Stimulated activated CD8-positive, alpha-beta memory T cell treated with anti-CD3 and anti-CD28 coated beads, Interleukin-4, amount 100 ng/mL, for 24 hours (primary cell): Measurements from ENCODE around the gene KCNC4.

Source experiments
- DNase-seq: peaks from one replicate; pipeline ENCODE4 v3.0.0-alpha.2; 2020; ENCODE audit warnings: low read depth

Gene KCNC4

DNA sequence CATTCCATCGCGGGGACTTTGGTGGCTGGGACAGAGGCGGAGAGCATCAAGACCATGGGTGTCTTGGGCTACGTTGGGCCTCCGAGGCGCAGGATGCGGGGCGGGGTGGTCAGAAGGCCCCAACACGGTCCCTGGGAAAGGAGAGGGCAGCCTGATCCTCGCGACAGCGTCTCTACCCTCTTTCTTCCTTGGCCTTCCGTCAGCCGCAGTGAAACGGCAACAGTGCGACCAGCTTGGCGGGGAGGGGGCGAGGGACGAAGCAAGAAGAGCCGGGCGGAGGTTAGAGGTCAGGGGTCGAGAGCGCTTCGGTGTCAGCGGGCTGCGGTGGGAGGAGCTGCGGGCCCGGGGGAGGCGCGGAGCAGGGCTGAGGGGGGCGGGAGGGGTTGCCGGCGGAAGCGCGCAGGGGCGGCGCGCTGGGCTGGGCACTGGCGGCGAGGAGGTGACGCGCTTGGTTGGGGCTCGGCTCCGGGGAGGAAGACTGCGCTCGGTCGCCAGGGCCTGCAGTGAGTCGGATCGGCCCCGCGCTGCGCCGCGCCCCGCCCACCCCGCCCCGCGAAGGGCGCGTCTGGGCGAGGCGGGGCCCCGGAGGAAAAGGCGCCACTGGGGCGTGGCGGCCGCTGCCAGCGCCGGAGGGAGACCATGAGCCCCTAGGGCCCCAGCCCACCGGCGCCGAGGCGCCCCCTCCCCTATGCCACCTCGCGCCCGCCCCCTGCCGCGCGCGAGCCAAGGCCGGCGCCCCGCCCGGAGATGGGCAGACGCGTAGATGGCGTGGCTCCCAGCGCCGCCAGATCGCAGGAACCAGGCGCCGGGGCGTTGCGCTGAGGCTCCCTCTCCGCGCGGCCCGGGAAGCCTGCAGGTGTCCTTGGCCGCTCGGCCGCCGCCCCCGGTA lies at the start of gene KCNC4:
KCNC4 (plus strand) TSS at position 600 of the 889 bp plus-strand sequence. CDS start 1,186 bp downstream, outside the sequence.
- peak; percentile 87 for DNase-seq

DNA sequence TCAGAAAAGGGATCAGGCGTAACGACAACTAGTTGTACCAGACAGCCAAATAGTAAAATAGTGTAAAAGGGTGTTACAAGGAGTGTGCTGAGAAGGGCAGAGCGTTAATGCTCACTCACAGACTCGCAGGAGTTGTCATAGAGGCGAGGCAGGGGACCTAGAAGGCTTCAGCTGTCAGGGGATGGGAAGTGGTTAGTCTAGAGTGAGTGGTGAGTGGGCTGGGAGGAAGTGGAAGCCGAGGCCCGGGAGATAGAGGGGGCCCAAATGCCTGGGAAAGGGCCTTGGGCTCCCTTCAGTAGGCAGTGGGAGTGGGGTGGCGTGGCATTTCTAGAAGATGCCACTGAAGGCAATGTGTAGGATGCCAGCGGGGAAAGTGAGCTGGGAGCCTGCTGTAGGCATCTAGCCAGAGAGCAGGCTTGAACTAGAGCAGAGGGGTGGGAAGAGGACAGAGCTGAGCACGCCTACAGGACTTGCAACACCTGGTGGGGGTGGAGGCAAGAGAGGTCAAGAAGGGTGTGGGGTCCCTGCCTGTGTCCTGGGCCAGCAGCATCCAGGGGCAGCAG lies 49.5 kb upstream of the KCNC4 start:
- no peak for DNase-seq

DNA sequence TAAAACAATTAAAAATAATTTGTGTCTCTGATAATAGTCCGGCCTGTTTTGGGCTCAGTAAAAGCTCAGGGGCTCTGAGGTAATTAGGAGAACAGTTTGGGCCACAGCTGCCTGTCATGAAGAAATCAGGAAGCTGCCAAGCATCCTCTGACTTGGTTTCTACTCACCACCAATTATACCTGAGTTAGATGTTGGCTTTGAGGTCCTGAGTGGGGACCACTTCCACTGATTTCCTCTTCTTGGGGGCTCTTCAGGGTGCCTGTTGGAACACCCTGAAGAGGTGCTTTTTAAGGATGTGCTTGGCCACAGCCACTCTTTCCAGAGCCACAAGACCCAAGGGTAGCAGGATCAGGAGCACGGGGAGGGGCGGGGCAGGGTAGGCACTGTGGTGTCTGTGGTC lies 48.9 kb upstream of the KCNC4 start:
- no peak for DNase-seq

- no peak for DNase-seq
Observed at GRCh38 chr1:110161849-110162248, 48.3 kb upstream of the KCNC4 start.

DNA sequence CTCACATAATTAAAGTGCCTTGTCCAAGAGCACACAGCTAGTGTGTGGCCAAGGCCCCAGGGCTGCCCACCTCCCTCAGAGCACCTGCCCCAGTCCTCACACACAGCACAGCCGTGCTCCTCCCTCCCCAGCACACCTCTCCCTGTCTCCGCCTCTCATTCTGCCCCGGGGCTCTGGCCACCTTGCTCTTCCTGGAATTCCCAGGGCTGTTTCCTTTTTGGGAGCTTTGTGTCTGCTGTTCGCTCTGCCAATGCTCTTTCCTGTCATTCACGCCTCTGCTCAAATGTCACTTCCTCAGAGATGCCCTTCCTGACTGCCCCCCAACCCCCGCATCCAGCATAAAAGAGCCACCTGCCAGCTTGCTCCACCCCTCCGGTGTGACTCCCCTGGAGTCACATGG lies 46.5 kb upstream of the KCNC4 start:
- DNase-seq: no peak

DNA sequence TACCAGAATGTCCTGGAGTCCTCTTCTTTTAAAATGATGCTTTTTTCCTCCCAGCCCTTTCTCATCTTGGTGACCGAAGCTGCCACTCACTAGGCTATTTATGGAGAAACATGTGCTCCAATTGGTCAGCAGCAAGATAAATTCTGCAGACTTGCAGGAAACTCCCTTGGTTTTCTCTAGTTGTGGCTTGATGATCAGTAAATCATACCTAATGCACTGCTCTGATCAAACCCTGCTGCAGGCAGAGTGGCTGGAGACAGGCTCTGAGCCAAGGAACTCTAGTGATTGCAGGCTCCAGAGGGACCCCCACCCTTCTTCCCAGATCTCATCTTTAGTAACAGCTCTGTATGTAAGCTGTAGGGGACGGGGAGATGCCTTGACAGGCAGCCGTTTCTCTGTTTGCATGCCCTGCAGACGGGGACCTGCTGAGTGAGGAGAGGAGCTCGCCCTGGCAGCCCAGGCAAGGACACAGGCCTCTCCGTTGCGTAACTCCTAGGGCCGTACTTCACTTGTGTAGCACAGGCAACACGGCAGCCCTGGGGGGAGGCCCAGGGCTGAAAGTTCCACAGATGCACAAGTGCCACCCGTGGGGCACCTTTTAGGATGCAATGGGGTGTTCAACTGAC lies 45.3 kb upstream of the KCNC4 start:
- DNase-seq: no peak

DNA sequence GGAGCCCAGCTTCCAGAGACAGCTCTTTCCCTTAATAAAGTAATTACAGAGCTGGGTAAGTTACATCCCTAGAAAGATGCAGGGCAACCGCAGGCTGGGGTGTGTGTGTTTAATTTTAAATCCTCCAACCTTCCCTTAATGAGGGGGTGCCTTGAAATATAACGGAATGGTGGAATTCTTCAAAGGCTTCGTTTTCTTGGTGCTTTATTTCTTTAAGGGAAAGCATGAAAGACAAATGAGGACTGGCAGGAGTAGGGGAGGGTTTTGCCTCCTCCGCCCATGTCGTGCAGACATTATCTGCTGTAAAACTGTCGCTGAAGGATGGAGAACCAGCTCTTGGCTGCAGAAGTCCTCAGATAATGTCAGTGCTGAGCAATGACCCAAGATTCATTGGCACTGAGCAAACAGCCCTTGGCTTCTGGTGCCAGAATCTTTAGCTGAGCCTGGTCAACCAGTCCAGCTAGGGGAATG lies 44.3 kb upstream of the KCNC4 start:
- DNase-seq: no peak

DNA sequence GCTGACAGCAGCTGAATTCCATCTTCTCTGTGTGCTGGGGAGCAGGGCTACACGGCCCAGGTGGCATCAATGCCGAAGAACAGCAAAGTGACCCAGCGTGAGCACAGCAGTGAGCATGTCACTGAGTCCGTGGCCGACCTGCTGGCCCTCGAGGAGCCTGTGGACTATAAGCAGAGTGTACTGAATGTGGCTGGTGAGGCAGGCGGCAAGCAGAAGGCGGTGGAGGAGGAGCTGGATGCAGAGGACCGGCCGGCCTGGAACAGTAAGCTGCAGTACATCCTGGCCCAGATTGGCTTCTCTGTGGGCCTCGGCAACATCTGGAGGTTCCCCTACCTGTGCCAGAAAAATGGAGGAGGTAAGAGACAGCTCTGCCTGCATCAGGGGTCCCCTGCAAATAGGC lies 43.3 kb upstream of the KCNC4 start:
- DNase-seq: no peak

DNA sequence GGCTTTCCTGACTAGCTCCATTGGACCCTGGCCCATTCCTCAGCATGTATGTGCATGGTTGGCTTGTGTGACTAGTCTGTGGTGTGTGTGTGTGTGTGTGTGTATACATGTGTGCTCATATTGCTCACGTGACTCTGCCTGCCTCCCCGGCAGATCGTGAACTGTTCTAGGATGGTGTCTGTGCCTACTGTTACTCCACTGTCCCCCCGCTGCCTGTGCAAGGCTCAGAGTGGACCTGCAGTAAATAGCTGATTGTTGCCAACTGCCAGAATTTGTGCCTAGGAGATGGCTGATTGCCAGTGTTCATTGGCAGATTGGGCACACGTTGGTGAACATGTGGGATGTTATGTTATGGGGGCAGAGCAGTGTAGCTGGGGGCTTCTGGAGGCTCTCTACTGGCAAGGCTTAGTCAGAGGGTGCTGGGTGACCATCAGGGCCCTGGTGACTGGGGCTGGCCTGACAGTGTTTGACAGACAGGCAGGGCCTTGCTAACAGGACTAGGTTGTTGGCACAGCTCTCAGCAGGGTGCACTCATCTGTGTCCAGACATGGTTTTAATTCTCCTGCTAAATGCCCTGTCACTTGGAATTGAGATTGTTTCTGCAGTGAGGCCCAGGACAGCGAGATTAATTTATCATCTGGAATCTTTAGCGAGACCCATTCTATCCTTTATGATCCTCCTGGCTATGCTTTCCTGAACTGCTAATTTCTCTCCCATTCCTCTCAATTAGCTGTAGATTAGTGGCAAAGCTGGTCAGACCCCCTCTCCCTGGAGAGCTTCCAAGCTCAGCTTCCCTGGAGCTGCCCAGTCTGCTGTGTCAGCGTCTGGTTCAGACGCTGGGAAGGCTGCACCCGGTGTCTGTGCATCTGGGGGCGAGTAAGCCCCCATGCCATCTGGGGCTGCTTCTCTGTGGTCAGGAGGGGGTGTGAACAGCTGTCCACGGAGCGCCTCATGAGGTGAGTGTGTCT lies 39.1 kb upstream of the KCNC4 start:
- no peak for DNase-seq

DNA sequence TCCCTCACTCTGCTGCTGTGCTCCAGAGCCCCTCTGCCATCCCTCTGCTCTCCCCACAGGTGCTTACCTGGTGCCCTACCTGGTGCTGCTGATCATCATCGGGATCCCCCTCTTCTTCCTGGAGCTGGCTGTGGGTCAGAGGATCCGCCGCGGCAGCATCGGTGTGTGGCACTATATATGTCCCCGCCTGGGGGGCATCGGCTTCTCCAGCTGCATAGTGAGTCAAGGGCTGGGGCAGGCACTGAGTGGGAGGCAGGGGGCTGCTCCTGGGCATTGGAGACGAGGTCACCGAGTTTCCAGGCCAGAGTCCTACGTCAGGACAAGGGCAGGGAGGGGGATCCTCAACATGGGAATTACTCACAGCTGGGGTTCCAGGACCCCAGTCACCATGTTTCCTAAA lies 38.1 kb upstream of the KCNC4 start:
- DNase-seq: no peak

- no peak for DNase-seq
Observed at GRCh38 chr1:110173466-110174105, 36.5 kb upstream of the KCNC4 start.

- no peak for DNase-seq
Observed at GRCh38 chr1:110174961-110175360, 35.2 kb upstream of the KCNC4 start.

DNA sequence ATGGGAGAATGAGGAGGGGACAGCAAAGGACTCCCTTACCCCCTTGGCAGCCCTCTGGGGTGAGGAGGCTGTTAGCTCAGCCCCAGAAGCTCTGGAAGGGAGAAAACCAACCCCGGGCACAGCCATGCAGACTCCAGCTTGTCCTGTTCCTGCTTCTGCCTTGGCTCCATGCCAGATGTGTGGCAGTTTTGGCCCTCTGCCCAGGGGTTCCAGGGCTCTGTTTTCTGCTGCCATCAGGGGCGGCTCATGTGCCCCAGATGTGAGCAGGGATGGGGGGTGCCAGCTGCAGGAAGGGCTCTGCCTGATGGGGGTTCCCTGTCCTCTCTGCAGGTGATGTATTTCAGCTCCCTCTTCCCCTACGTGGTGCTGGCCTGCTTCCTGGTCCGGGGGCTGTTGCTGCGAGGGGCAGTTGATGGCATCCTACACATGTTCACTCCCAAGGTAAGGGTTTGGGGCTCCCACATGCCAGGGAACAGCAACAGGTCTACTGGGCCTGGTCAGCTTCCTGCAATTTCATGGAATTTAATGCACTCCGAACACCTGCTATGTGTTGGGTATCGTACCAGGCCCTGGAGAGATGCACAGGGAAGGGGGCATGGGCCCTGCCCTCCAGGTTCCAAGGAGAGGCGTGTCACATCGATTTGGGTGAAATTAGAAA lies 33.7 kb upstream of the KCNC4 start:
- DNase-seq: no peak

DNA sequence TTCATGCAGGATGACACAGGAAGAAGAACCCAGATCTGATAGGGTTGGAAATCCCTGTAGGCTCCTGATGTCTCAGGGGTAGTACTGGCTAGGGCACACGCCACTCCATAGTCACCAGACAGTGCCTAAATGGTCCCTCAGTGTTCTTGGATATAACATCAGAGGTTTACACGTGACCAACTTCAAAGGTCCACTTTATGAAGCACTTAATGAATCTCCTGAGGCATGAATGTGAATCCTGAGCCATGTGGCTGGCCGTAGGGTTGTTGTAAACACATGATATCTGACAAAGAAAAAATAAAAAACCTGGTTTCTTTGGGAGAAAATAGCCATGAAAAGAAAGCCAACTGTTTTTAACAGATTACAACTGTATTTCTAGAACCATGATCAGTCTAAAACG lies 32.3 kb upstream of the KCNC4 start:
- no peak for DNase-seq

- DNase-seq: no peak
Observed at GRCh38 chr1:110183642-110184167, 26.4 kb upstream of the KCNC4 start.

DNA sequence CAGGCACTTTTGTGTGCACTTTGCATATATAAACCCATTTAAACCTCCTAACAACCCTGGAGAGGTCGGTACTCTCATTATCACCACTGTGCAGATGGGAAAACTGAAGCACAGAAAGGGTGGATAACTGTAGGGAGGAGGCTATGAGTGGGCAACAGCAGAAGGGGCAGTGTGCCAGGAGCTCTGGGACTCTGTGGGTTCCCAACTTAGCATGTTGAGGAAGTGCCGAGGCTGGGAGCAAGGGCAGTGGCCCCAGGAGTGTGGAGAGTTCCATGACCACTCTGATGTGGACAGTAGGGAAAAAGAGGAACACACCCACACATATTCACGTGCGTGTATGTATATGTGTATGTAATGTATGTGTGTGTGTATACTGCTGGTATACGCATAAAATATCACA lies 25.7 kb upstream of the KCNC4 start:
- DNase-seq: no peak

DNA sequence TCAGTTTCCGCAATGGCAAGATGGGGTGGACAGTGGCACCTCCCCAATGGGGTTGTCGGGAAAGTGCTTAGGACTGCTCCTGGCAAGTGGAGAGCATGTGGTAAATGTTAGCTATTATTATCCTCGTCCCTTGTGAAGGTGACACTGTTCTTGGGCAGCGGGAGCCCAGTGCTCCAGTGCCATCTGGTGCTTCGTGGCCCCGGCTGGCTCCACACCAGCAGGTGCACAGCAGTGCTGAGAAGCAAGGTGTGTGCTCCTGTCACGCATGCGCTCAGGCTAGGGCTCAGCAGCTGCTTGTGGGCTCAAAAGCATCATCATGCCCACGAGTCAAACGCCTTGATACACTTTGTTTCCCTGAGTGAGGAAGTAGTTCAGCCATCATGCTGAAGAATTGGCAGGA lies 24.9 kb upstream of the KCNC4 start:
- no peak for DNase-seq

DNA sequence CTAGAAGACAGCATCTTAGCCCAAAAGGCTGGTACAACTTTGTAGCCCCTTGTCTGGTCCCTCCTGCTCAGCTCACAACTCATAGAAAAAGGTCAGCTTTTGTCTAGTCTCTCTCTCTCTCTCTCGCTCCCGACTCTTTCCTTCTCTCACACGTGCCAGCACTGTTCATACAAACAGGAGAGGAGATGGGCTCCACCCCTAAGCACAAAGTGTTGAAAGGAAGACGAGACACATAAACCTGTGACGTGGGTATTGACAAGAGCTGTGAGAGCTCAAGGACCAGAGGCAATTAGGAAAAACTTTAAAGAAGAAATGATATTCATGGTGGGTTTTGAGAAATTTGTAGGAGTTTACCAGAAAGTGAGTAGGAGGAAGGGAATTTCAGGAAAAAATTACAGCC lies 23.6 kb upstream of the KCNC4 start:
- no peak for DNase-seq

- DNase-seq: no peak
Observed at GRCh38 chr1:110187139-110187890, 22.8 kb upstream of the KCNC4 start.

DNA sequence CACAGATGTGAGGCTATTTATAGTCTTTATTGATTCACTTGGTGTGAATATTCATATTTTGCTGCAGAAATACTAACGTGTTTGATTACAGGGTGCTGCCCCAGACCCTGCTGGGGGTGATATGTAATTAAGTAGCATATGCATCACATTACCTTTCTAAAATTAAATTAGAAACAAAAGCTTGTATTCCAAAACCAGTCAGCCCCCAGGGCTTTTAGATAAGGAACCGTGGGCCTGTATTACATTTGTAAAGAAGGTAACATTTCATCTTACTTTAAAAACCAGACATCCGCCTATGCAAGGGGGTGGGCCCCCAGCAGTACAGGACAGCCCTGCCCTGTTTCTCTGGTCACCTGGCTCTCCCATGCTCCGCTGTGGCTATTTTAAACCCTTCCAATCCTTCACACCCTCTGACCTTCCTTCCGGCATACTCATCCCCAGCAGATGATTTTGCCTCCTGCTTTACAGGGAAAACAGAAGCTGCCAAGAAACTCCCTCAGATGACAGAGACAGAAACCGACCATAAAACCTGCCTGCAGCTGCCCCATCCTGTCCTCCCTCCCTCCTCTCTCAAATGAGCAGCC lies 22.0 kb upstream of the KCNC4 start:
- no peak for DNase-seq
